GM21526 (cell line): ENCODE measurements around the gene NLRP5.
"Not testable (repeated sequence)": the region's sequence is repeated elsewhere in the genome, so short reads cannot be mapped to it uniquely, and the experiment has no call there.

Experiments
- ATAC-seq: cut with Tn5 transposase; IDR thresholded peaks from one replicate; pipeline ENCODE4 v1.9.1; 2021; ENCODE audit warnings: moderate library complexity; ENCODE audit not compliant: unreplicated experiment, low FRiP score

Gene NLRP5

GRCh38 chr19:55986487-55986886 is at the start of gene NLRP5:
Gene NLRP5 (plus strand): TSS chr19:55986775.
- ATAC-seq = no peak

GRCh38 chr19:55939206-55939605 is 47.4 kb upstream of the NLRP5 start:
- no peak for ATAC-seq

GRCh38 chr19:55940306-55940705 is 46.3 kb upstream of the NLRP5 start:
- ATAC-seq = no peak

- ATAC-seq = no peak
Observed at GRCh38 chr19:55947532-55947931, 39.0 kb upstream of the NLRP5 start, which contains the start of gene NLRP8. Gene NLRP8 (plus strand): TSS chr19:55947832.

GRCh38 chr19:55950566-55950965 is 36.0 kb upstream of the NLRP5 start:
- not testable (repeated sequence) for ATAC-seq

- no peak for ATAC-seq
Observed at GRCh38 chr19:55956431-55956830, 30.1 kb upstream of the NLRP5 start.

- no peak for ATAC-seq
Observed at GRCh38 chr19:55958356-55958755, 28.2 kb upstream of the NLRP5 start.

GRCh38 chr19:55959996-55960675 is 26.4 kb upstream of the NLRP5 start:
- ATAC-seq = no peak

GRCh38 chr19:55962186-55962585 is 24.4 kb upstream of the NLRP5 start:
- no peak for ATAC-seq

- ATAC-seq = no peak
Observed at GRCh38 chr19:55973982-55974381, 12.6 kb upstream of the NLRP5 start.

- ATAC-seq = no peak
Observed at GRCh38 chr19:55980415-55980814, 6.2 kb upstream of the NLRP5 start.

- no peak for ATAC-seq
Observed at GRCh38 chr19:55985254-55985653, 1.3 kb upstream of the NLRP5 start.

GRCh38 chr19:55990831-55991230 is 4.3 kb downstream of the NLRP5 start:
- ATAC-seq = no peak

- ATAC-seq = no peak
Observed at GRCh38 chr19:55993492-55993891, 6.9 kb downstream of the NLRP5 start.

- no peak for ATAC-seq
Observed at GRCh38 chr19:56014765-56015164, 28.2 kb downstream of the NLRP5 start.

- no peak for ATAC-seq
Observed at GRCh38 chr19:56015756-56016155, 29.2 kb downstream of the NLRP5 start.

- not testable (repeated sequence) for ATAC-seq
Observed at GRCh38 chr19:56019325-56019724, 32.8 kb downstream of the NLRP5 start.

GRCh38 chr19:56020355-56020975 is 33.9 kb downstream of the NLRP5 start:
- not testable (repeated sequence) for ATAC-seq

GRCh38 chr19:56026769-56027168 is 40.2 kb downstream of the NLRP5 start:
- ATAC-seq = no peak

- no peak for ATAC-seq
Observed at GRCh38 chr19:56053596-56053995, 67.0 kb downstream of the NLRP5 start.

- ATAC-seq = no peak
Observed at GRCh38 chr19:56066152-56067023, 79.8 kb downstream of the NLRP5 start.
